Measurements from ENCODE around the gene OTULIN.

GRCh38 chr5:14732991-14733390 lies 68.5 kb downstream of the OTULIN start:
- TF ChIP-seq CTCF (IDR thresholded peaks at IDR 0.05) (no peak), POLR2A (IDR thresholded peaks at IDR 0.05) (no peak)
